Measurements from ENCODE around the gene FIG4. TPM values are rescaled to one million over a fixed set of nuclear protein-coding genes. Genes with fewer than 3 reads are reported as not detected.

FIG4 gene
- total and polyA plus RNA-seq, 2 of the 4 experiments (the other 2 are of a cell fraction): 12.1 to 15.4 TPM

DNA sequence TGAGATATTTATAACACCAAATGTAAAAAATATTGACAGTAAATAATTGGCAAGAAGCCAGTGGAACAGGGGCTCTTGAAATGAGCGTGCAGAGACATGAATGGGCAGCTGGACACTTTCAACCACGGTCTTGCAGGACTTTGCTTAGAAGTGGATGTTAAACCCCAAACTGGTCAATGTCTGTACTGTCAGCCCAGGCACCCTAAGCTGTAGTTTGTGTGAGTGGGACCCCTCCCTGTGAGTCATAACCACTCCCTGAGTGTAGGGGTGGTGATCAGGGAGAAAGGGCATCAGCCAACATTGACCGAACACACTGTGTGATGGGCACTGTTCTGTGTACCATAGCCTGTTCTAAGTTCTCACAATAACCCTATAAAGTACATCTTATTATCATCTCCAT is 108.6 kb downstream of the FIG4 start (continued):
- TF ChIP-seq, protein P1, sequence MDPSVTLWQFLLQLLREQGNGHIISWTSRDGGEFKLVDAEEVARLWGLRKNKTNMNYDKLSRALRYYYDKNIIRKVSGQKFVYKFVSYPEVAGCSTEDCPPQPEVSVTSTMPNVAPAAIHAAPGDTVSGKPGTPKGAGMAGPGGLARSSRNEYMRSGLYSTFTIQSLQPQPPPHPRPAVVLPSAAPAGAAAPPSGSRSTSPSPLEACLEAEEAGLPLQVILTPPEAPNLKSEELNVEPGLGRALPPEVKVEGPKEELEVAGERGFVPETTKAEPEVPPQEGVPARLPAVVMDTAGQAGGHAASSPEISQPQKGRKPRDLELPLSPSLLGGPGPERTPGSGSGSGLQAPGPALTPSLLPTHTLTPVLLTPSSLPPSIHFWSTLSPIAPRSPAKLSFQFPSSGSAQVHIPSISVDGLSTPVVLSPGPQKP (IDR thresholded peaks at IDR 0.05; ENCODE audit: borderline replicate concordance, low read depth, low read length): no peak
- TF ChIP-seq RAD21 (IDR thresholded peaks at IDR 0.05; ENCODE audit: low read length): no peak
- TF ChIP-seq NFE2L2 (IDR thresholded peaks at IDR 0.05; ENCODE audit: low read depth, low read length): no peak

DNA sequence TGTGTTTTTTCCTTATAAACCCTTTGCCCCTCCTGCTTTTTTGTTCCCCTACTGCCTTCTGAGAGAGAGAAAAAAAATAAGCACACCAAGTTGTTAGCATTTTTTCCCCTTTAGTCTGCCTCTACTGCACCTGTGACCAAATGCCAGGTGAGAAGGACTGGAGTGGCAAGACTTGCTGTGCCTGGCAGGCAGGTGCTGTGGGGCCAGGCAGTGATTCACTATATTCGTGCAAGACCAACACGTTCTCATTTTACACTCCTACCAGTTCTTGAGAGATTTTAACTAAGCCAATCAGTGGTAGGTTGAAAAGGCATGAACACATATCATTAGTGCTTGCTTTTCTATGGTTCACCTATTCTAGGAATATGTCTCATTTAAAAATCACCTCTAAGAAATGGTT is 109.7 kb downstream of the FIG4 start:
- H2AK9ac ChIP-seq (replicated peaks; ENCODE audit: low read depth, low read length, poor library complexity): no peak overlapping the region
- dilution Hi-C loops (cut with HindIII; ENCODE audit: low sequenced_read_pairs, unreplicated experiment): no loop called here
- H2BK20ac ChIP-seq (ENCODE audit: low read depth, low read length): no peak overlapping the region
- H3K9me1 ChIP-seq (ENCODE audit: insufficient read depth, low read length): peaks cover 12% of the 10 kb centered on the region
- H2BK15ac ChIP-seq (ENCODE audit: low read depth, low read length): no peak overlapping the region
- H3K9me3 ChIP-seq (ENCODE audit: control insufficient read depth, insufficient read depth, low read length): no peaks in the 10 kb centered on the region
- H4K20me1 ChIP-seq (ENCODE audit: insufficient read depth, low read length): no peaks in the 10 kb centered on the region
- H4K5ac ChIP-seq (ENCODE audit: low read depth, low read length): no peak overlapping the region
- H3K4me3 ChIP-seq (ENCODE audit: insufficient read depth, low read depth, low read length): no peak overlapping the region
- ChIA-PET CTCF (no interaction called here), POLR2A (ENCODE audit: unreplicated experiment) (no interaction called here)
- no TSS peak for BruUV-seq (replicated peaks)
- ATAC-seq (ENCODE audit: low read depth): no peak
- peaks cover 0 to 3% of the 10 kb centered on the region in 2 experiments; a peak in 1 of 4 replicates for H3K79me1 ChIP-seq (ENCODE audit: low read depth in 1 of 2, low read length in 2 of 2)
- H3K4me1 ChIP-seq (ENCODE audit: control insufficient read depth, insufficient read depth, low read length): peaks cover 4% of the 10 kb centered on the region
- H3K9ac ChIP-seq (ENCODE audit: low read depth, low read length): no peak overlapping the region
- no CpG with 5 or more reads among the region's 2 CpGs for WGBS, 2 experiments (ENCODE audit: extremely low coverage in 2 of 2, insufficient read length in 1 of 2)
- H2AK5ac ChIP-seq (ENCODE audit: low read depth, low read length): no peak overlapping the region; the same call in 1 of the 2 replicates
- no peak overlapping the region for H3K4me2 ChIP-seq (ENCODE audit: low read depth, low read length)
- no peak overlapping the region for H3K27ac ChIP-seq (ENCODE audit: insufficient read depth, low read length)
- H3K18ac ChIP-seq (ENCODE audit: low read depth, low read length): no peak overlapping the region
- no peaks in the 10 kb centered on the region for H3K27me3 ChIP-seq (ENCODE audit: control insufficient read depth, insufficient read depth, low read length)
- no peak overlapping the region for H2BK5ac ChIP-seq (ENCODE audit: low read depth, low read length, poor library complexity, severe bottlenecking)
- no peak overlapping the region for H3K56ac ChIP-seq (ENCODE audit: extremely low read depth, insufficient read depth, low read length)
- no peaks in the 10 kb centered on the region; the same call in 1 of the 2 replicates for H3K36me3 ChIP-seq (ENCODE audit: control insufficient read depth, insufficient read depth, low read length)
- DNase-seq: no peak
- no peak overlapping the region for H3K23ac ChIP-seq (ENCODE audit: low read depth, low read length)
- in situ Hi-C loops (cut with MboI; ENCODE audit: low sequenced_read_pairs): no loop called here
- no peak overlapping the region for H3K14ac ChIP-seq (replicated peaks; ENCODE audit: low read depth, low read length)
- H4K8ac ChIP-seq (ENCODE audit: low read depth in 2 of 2, low read length in 2 of 2): no peak overlapping the region
- H3K4ac ChIP-seq (ENCODE audit: low read depth, low read length): no peak overlapping the region
- intact Hi-C loops (cut with micrococcal nuclease): no loop called here
- H2BK120ac ChIP-seq (ENCODE audit: low read depth, low read length): no peak overlapping the region
- H2AFZ ChIP-seq (replicated peaks; ENCODE audit: low read length, poor library complexity): no peak overlapping the region
- no peak overlapping the region for H4K91ac ChIP-seq (ENCODE audit: insufficient read depth, low read depth, low read length)
- TF ChIP-seq, protein P2, sequence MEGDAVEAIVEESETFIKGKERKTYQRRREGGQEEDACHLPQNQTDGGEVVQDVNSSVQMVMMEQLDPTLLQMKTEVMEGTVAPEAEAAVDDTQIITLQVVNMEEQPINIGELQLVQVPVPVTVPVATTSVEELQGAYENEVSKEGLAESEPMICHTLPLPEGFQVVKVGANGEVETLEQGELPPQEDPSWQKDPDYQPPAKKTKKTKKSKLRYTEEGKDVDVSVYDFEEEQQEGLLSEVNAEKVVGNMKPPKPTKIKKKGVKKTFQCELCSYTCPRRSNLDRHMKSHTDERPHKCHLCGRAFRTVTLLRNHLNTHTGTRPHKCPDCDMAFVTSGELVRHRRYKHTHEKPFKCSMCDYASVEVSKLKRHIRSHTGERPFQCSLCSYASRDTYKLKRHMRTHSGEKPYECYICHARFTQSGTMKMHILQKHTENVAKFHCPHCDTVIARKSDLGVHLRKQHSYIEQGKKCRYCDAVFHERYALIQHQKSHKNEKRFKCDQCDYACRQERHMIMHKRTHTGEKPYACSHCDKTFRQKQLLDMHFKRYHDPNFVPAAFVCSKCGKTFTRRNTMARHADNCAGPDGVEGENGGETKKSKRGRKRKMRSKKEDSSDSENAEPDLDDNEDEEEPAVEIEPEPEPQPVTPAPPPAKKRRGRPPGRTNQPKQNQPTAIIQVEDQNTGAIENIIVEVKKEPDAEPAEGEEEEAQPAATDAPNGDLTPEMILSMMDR (conservative IDR thresholded peaks at IDR 0.05; ENCODE audit: low read depth, low read length): no peak
- TF ChIP-seq CEBPB (IDR thresholded peaks at IDR 0.05; ENCODE audit: low read depth, low read length): no peak
- TF ChIP-seq RCOR1 (IDR thresholded peaks at IDR 0.05; ENCODE audit: insufficient replicate concordance, low read length): no peak
- TF ChIP-seq RFX5 (IDR thresholded peaks at IDR 0.05; ENCODE audit: low read depth, low read length): no peak
- TF ChIP-seq MAZ (IDR thresholded peaks at IDR 0.05; ENCODE audit: borderline replicate concordance, low read depth, low read length): no peak
- TF ChIP-seq POLR2A (IDR thresholded peaks at IDR 0.05; ENCODE audit: low read depth, low read length): no peak
- TF ChIP-seq, protein P3, sequence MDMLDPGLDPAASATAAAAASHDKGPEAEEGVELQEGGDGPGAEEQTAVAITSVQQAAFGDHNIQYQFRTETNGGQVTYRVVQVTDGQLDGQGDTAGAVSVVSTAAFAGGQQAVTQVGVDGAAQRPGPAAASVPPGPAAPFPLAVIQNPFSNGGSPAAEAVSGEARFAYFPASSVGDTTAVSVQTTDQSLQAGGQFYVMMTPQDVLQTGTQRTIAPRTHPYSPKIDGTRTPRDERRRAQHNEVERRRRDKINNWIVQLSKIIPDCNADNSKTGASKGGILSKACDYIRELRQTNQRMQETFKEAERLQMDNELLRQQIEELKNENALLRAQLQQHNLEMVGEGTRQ (IDR thresholded peaks at IDR 0.05; ENCODE audit: low read depth, low read length): no peak
- no peak for TF ChIP-seq SMC3 (IDR thresholded peaks at IDR 0.05; ENCODE audit: low read depth, low read length)
- TF ChIP-seq MAFK (IDR thresholded peaks at IDR 0.05; ENCODE audit: low read depth, low read length): no peak
- no peak for TF ChIP-seq BHLHE40 (IDR thresholded peaks at IDR 0.05; ENCODE audit: low read depth, low read length)
- no peak for TF ChIP-seq MXI1 (IDR thresholded peaks at IDR 0.05; ENCODE audit: borderline replicate concordance, low read depth, low read length)
- TF ChIP-seq RAD21 (IDR thresholded peaks at IDR 0.05; ENCODE audit: low read length): no peak
- TF ChIP-seq CHD1 (IDR thresholded peaks at IDR 0.05; ENCODE audit: low read depth, low read length): no peak
- no peak for TF ChIP-seq NFE2L2 (IDR thresholded peaks at IDR 0.05; ENCODE audit: low read depth, low read length)
